ENCODE measurements around the gene TLN1.

The TLN1 gene

DNA sequence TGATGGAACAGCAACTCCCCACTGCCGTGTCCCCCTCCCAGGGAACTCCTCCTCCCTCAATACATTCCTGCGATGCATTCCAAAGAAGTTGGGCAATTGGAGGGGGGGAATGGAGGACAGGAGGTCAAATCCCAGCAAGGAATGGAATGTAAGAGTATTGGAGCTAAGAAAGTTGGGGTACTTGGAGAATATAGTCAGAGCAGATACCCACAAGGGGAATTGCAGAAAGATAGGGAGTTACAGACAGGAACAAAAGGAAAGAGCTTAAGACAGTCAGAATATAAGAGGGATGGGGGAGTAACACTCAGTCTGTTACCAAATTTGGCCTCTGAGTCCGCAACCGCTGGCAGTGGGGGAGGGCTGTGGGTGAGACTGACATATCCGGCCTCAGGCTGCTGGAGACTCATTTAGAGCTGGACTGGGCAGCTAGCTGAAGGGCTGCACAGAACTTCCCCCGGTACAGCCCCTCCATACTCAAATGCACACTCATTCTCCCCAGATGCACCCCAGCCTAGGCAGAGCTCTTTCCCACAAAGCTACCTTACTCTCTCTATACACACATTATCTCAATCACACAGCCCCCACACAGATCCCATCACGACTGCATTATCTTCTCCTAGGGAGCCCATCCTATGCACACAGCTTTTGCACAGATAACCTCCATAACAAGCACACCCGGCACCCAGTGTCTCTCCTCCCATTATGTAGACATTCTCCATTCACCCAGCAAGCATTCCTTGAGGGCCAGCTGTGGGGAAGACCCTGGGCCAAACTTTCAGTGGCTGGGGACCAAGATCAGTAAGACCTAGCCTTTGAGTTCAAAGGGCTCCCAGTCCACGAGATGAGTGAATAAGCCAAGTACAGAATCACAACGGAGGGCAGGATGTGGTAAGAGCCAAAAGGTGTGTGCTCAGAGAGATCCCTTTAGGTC, 3.7 kb downstream of the TLN1 start:
- DNase-seq (ENCODE audit: low spot score), result peak; percentile 86

GRCh38 chr9:35727676-35728040, 4.3 kb downstream of the TLN1 start:
- DNase-seq (ENCODE audit: low spot score), result no peak

DNA sequence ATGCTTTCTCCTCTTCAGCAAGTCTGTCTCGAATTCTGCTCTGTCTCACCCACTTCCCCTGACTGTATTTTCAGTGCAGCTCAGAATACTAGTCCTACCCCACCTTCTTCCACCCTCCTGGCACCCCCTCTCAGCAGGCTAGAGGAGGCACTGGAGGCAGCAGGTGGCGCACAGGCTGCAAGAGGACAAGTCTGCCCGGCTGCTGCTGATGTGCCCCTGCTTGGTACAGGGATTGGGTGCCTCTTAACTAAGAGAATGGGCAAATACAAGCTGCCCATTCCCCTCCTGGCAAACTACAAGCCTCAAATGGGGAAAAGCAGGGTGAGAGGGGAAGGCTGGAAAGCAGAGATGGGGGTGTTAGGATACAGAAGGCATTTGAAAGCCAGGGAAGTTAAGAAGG, 5.1 kb downstream of the TLN1 start:
- DNase-seq (ENCODE audit: low spot score), result no peak

DNA sequence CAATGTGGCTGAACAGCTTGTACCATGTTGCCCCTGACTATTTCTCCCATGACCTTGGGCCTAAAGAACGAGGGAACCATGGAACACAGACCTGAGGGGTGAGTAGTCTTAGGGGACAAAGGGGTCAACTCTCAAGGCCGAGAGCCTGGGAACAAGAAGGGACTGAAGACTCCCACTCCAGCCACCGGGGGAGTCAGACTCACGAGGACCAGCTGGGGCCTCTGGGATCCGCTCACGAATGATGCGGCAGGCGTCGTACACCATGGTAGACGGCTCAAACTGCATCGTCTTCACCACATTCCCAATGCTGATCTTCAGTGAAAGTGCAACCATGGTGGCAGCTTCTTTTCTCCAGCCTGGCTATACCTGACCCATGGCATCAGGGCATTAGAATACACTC, 6.6 kb downstream of the TLN1 start:
- DNase-seq (ENCODE audit: low spot score), result no peak

DNA sequence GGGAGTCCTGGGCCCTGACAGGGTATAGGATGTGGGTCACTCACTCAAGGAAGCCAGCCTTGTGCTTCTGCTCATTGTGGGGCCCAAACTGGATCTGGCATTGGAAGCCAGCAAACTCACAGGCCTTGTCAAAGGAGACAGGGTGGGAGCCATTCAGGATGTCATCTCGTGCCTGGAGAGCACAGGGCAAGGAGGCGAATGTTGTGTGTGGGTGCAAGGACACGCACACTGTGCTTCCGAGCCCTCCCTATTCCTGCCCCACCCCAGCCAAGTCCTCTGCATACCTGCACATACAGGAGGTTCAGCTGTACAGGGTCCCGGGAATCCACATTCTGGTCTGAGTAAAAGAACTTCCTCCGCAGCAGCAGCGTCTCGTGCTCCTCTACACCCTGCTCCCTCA, 8.1 kb downstream of the TLN1 start:
- no peak for DNase-seq (ENCODE audit: low spot score)

DNA sequence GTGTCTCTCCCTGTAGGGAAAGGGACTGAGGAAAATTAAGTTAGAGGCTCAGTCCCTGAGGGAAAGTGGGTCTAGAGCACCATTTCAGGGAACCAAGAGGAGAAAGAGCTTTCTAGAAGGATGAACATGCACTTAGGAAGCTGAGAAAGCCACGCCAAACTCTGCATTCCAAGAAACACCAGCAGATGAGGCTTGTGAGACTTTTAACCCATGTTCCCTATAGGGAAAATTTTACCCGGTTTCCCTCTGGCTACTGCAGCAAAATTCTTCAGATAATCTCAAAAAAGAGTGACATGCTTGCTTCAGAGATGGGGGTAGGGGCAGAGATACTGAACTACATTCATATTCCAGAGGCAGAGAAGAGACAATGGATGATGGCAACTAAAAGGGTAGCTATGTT, 8.6 kb downstream of the TLN1 start:
- DNase-seq (ENCODE audit: low spot score), result no peak

- no peak for DNase-seq (ENCODE audit: low spot score)
Observed at GRCh38 chr9:35719546-35719945, 12.4 kb downstream of the TLN1 start.

DNA sequence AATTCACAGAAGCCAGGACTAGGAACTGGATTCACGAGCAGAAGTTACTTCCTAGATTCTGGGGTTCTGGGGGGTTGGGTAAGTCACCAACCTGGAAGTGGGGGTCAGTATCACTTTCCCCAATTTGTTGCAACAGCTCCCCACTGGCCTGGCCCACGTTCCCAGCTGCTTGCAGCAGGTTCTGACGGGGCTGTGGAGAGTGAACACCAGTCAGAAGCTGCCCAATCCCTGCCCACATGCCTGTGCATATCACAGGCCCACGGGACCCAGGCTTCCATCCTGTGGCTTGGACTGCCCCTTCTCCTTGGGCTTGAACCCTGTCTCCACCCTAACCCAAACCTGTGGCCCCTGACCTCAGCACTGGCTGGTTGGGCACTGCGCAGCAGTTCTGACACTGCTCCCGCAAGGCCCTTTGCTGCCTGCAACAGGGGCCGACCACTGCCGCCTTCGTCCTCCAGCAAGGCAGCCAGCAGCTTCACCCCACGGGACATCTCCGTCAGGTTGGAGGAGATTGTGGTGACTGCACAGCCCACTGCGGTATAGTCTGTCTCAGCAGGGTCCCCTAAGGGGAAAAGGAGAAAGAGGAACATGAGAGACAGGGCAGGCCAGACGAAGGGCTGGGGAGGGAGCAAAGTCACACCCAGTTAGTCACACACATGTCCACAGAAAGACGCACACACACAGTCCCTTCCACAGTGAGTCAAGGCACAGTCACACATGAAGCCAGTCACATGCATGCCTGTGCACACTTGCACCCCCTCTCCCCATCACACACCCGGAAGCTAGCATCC, 13.1 kb downstream of the TLN1 start:
- DNase-seq (ENCODE audit: low spot score), result no peak

- no peak for DNase-seq (ENCODE audit: low spot score)
Observed at GRCh38 chr9:35717132-35717870, 14.7 kb downstream of the TLN1 start.

- DNase-seq (ENCODE audit: low spot score), result no peak
Observed at GRCh38 chr9:35716230-35716629, 15.8 kb downstream of the TLN1 start.

- no peak for DNase-seq (ENCODE audit: low spot score)
Observed at GRCh38 chr9:35714579-35715252, 17.3 kb downstream of the TLN1 start.

DNA sequence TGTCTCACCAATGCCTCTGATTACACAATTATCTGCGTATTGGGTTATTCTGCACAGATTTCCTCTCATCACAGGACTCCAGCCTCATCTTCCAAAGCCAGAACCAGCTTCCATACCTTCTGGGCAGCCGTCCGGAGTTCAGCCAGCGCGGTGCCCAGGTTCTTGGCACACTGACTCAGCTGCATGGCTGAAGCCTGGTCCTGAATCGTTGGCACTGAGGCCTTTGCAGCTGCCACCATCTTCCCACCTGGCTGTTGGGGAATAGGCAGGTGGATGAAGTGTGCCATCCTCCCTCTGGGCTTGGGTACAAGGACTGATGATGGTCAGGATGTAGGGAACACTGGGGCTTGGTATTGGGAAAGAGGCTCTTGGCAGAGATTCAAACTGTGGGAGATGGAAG, 17.9 kb downstream of the TLN1 start:
- no peak for DNase-seq (ENCODE audit: low spot score)

GRCh38 chr9:35713578-35713977, 18.4 kb downstream of the TLN1 start:
- no peak for DNase-seq (ENCODE audit: low spot score)

DNA sequence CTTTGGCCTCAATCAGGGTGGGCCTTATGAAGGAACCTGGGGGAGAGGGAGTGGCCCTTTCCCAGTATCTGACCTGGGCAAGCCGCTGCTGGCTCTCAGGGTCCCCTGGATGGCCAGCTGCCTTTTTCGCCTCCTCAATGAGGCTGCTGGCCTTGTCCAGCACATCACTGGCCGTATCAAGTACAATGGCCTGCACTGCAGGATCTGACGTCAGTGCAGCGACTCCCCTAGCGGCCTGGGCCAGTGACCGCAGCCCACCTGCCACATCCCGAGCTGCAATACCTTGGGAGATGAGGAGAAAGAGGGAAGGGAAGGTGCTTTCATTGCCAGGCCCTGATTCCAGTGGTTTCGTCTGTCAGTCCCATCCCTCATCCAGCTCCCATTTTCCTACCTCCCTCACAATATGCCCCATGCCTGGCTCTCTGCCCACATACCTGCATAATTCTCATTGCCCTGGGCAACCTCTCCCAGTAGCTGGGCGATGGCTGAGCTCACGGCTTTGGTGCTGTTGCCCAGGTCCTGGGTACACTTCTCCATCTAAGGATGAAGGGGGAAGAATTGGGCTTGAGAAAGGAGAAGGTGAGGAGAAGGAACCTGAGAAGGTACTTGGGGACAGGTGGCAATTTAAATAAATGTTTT, 19.1 kb downstream of the TLN1 start:
- no peak for DNase-seq (ENCODE audit: low spot score)

DNA sequence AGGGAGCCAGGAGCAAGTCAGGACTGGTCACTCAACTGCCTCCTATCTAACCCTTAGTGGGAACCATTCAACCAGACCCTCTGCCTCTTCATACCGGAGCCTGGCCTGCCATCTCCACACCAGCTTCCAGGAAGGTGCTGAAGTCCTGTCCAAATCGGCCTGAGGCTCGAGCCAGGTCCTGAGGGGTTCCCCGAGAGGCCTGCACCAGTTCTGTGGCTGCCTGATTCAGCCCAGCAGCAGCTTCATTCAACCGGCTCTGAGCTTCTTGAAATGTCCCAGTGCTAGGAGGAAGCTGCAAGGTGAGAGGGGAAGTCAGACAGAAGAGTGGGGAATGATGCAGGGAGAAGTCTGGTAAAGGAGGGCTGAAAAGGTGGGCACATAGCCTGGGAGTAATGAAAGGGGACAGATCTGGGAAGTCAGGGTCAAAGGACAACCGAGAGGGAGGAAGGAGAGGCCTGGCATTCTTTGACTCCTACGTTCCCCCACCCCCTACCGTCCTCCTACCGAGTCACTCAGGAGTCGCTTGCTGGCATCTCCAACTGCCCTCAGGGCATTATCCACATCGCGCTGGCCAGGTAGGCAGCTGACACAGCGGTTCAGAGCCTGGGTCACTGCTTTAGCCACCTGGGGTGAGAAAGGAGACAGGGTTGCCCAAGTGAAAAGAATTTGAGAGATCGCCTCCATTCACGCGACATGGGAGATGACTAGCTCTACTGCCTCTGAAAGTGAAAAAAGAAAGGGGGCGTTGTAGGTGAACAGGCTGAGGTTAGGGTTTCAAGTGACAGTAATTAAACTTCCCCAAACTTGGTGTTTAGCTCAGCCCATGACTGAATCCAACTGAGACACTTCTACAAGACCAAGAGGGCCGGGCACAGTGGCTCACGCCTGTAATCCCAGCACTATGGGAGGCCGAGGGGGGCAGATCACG, 20.2 kb downstream of the TLN1 start:
- DNase-seq (ENCODE audit: low spot score), result no peak

- DNase-seq (ENCODE audit: low spot score), result no peak
Observed at GRCh38 chr9:35710818-35711500, 21.0 kb downstream of the TLN1 start.

DNA sequence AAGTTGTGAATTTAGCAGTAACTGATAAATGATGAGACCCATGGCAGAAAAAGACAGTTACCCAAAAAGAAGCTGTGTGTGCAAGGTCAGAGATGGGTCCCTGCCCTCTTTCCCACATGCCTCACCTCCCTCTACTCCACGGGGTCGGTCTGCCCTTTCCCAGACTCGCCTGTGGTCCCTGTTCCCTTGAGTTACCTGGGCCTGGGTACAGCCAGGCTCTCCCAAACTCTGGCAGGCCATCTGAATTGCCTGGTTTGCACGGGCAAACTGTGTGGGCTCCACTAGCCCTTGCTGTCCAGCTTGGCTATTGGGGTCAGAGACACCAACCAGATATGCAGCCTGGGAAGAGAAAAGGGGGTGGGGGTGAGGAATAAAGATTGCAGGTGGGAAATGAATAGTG, 23.8 kb downstream of the TLN1 start:
- DNase-seq (ENCODE audit: low spot score), result no peak

GRCh38 chr9:35706951-35707350, 25.0 kb downstream of the TLN1 start:
- no peak for DNase-seq (ENCODE audit: low spot score)

- no peak for DNase-seq (ENCODE audit: low spot score)
Observed at GRCh38 chr9:35705836-35706430, 26.1 kb downstream of the TLN1 start.
